Measurements from ENCODE around the gene APMAP.

APMAP gene

DNA sequence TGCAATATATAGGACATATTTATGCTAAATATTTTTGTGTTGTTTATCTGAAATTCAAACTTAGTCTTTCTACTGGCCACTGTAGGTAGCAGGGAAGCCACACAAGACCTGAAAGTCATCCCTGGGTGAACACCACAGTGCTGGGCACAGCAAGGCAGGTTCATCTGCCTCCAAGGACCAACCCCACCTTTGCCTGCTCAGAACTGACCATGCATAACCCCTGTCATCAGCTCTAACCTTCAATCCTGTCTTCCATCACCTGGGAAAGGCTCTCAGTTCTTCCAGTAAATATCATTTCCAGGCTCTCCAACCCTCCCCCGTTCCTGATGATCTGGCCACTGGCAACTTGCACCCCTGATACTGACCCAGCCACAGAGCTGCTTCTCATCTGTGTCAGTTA, 76.1 kb downstream of the APMAP start:
- TF ChIP-seq RAD21 (IDR thresholded peaks at IDR 0.05; ENCODE audit: low read depth), result no peak
- TF ChIP-seq EP300 (IDR thresholded peaks at IDR 0.05; ENCODE audit: borderline replicate concordance), result no peak
- TF ChIP-seq YY1 (IDR thresholded peaks at IDR 0.05; ENCODE audit: low read depth), result no peak
- no peak for TF ChIP-seq CREB1 (IDR thresholded peaks at IDR 0.05; ENCODE audit: low read depth)
- TF ChIP-seq ZBTB7A (IDR thresholded peaks at IDR 0.05; ENCODE audit: low read depth), result no peak
- no peak for TF ChIP-seq TAF1 (IDR thresholded peaks at IDR 0.05; ENCODE audit: low read depth)
- TF ChIP-seq, protein P1, sequence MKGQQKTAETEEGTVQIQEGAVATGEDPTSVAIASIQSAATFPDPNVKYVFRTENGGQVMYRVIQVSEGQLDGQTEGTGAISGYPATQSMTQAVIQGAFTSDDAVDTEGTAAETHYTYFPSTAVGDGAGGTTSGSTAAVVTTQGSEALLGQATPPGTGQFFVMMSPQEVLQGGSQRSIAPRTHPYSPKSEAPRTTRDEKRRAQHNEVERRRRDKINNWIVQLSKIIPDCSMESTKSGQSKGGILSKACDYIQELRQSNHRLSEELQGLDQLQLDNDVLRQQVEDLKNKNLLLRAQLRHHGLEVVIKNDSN (IDR thresholded peaks at IDR 0.05), result no peak

DNA sequence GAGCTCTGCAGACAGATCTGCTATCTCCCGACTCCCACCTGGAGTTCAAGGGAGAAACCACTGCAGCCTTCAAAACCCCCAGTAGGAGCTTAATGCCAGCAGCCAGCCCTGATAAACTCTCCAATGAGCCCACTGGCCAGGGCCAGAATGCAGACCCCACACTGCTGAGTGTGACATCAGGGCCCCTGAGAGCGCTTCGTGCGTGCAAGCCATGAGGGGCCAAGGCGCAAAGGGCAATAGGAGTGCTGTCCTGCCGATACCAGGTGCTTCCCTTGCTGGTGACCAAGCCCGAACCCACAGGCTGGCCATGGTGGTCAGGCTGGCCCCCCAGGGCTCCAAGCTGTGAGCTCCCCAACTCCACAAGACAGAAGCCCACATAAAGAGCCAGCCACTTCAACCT, 76.7 kb downstream of the APMAP start:
- TF ChIP-seq CREB1 (IDR thresholded peaks at IDR 0.05; ENCODE audit: low read depth) (no peak), CEBPB (IDR thresholded peaks at IDR 0.05) (no peak), TEAD4 (IDR thresholded peaks at IDR 0.05) (no peak), EGR1 (IDR thresholded peaks at IDR 0.05) (no peak), EP300 (IDR thresholded peaks at IDR 0.05; ENCODE audit: borderline replicate concordance) (no peak), RAD21 (IDR thresholded peaks at IDR 0.05; ENCODE audit: low read depth) (no peak), TAF1 (IDR thresholded peaks at IDR 0.05; ENCODE audit: low read depth) (no peak), ZBTB7A (IDR thresholded peaks at IDR 0.05; ENCODE audit: low read depth) (no peak)
- TF ChIP-seq, protein P2, sequence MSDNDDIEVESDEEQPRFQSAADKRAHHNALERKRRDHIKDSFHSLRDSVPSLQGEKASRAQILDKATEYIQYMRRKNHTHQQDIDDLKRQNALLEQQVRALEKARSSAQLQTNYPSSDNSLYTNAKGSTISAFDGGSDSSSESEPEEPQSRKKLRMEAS (IDR thresholded peaks at IDR 0.05), result no peak

DNA sequence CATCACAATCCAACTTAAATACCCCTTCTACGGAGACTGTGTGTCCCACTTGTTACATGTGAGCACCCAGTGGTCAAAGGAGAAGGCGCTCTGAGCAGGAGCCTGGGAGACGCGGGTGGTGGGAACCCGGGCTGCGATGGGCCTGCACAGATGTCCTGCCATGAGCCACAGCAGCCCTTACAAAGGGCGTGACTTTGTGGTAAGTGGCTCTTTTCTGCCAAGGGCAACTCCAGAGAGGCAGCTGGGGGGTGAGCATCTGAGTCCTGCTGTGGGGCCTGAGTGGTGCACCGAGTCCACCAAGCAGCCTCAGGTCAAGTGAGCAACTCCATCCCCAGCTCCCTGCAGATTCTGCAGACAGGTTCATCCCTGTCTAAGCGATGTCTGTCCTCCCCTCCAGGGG, 77.1 kb downstream of the APMAP start:
- no peak for TF ChIP-seq EGR1 (IDR thresholded peaks at IDR 0.05)
- TF ChIP-seq, protein P2 (IDR thresholded peaks at IDR 0.05), result no peak
- TF ChIP-seq TCF12 (IDR thresholded peaks at IDR 0.05; ENCODE audit: low read depth), result no peak
- no peak for TF ChIP-seq TEAD4 (IDR thresholded peaks at IDR 0.05)
- TF ChIP-seq, protein P1 (IDR thresholded peaks at IDR 0.05), result no peak
- TF ChIP-seq FOXM1 (IDR thresholded peaks at IDR 0.05; ENCODE audit: borderline replicate concordance, low read depth), result no peak
- no peak for TF ChIP-seq NFIC (IDR thresholded peaks at IDR 0.05)
- TF ChIP-seq TAF1 (IDR thresholded peaks at IDR 0.05; ENCODE audit: low read depth), result no peak
- TF ChIP-seq RAD21 (IDR thresholded peaks at IDR 0.05; ENCODE audit: low read depth), result no peak
- no peak for TF ChIP-seq YY1 (IDR thresholded peaks at IDR 0.05; ENCODE audit: low read depth)
- TF ChIP-seq CEBPB (IDR thresholded peaks at IDR 0.05), result no peak
- TF ChIP-seq CREB1 (IDR thresholded peaks at IDR 0.05; ENCODE audit: low read depth), result no peak
- TF ChIP-seq, protein P3, sequence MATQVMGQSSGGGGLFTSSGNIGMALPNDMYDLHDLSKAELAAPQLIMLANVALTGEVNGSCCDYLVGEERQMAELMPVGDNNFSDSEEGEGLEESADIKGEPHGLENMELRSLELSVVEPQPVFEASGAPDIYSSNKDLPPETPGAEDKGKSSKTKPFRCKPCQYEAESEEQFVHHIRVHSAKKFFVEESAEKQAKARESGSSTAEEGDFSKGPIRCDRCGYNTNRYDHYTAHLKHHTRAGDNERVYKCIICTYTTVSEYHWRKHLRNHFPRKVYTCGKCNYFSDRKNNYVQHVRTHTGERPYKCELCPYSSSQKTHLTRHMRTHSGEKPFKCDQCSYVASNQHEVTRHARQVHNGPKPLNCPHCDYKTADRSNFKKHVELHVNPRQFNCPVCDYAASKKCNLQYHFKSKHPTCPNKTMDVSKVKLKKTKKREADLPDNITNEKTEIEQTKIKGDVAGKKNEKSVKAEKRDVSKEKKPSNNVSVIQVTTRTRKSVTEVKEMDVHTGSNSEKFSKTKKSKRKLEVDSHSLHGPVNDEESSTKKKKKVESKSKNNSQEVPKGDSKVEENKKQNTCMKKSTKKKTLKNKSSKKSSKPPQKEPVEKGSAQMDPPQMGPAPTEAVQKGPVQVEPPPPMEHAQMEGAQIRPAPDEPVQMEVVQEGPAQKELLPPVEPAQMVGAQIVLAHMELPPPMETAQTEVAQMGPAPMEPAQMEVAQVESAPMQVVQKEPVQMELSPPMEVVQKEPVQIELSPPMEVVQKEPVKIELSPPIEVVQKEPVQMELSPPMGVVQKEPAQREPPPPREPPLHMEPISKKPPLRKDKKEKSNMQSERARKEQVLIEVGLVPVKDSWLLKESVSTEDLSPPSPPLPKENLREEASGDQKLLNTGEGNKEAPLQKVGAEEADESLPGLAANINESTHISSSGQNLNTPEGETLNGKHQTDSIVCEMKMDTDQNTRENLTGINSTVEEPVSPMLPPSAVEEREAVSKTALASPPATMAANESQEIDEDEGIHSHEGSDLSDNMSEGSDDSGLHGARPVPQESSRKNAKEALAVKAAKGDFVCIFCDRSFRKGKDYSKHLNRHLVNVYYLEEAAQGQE (IDR thresholded peaks at IDR 0.05; ENCODE audit: low read depth), result no peak
- no peak for TF ChIP-seq ZBTB7A (IDR thresholded peaks at IDR 0.05; ENCODE audit: low read depth)
- TF ChIP-seq EP300 (IDR thresholded peaks at IDR 0.05; ENCODE audit: borderline replicate concordance), result no peak

DNA sequence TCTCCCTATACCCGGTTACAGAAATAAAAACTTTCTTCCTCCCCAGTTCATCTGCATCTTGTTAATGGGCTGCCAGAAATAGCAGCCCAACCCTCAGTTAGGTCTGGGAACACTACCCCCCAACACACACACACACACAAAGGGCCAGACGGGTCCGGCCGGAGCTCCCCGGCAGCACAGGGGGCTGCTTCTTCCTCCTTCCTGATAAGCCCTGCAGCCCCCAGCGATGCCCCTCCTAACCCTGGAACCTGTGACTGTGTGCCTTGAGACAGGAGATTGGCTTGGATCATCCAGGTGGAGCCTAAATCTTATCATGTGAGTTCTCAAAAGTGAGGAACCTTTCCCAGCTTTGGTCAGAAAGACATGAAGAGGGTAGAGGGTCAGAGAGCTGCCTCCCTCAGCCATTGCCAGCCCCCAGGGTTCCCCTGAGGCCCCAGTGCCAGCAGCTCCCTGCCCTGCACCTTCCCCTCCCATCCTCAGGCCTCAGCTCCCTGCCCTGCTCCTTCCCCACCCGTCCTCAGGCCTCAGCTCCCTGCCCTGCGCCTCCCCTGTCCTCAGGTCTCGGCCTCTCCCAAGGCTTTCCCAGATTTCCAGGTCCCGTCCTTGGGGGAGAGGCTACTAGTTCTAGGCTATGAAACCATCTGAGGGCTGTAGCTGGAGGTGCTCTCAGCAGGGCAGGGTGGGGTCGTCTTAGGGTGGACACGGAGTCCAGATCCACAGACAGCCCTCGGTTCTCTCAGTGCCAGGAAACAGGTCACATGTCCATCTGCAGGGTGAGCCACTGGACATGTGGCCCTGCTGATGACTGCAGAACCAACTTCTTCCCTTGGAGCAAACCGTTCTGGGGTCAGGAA, 77.9 kb downstream of the APMAP start:
- no peak for TF ChIP-seq NFIC (IDR thresholded peaks at IDR 0.05)
- TF ChIP-seq TCF12 (IDR thresholded peaks at IDR 0.05; ENCODE audit: low read depth), result no peak
- TF ChIP-seq, protein P1 (IDR thresholded peaks at IDR 0.05), result no peak
- TF ChIP-seq, protein P2 (IDR thresholded peaks at IDR 0.05), result no peak
- TF ChIP-seq RAD21 (IDR thresholded peaks at IDR 0.05; ENCODE audit: low read depth), result no peak
- TF ChIP-seq, protein P3 (IDR thresholded peaks at IDR 0.05; ENCODE audit: low read depth), result no peak
- no peak for TF ChIP-seq EP300 (IDR thresholded peaks at IDR 0.05; ENCODE audit: borderline replicate concordance)
- no peak for TF ChIP-seq TAF1 (IDR thresholded peaks at IDR 0.05; ENCODE audit: low read depth)
- no peak for TF ChIP-seq FOXM1 (IDR thresholded peaks at IDR 0.05; ENCODE audit: borderline replicate concordance, low read depth)
- TF ChIP-seq EGR1 (IDR thresholded peaks at IDR 0.05), result no peak
- TF ChIP-seq CEBPB (IDR thresholded peaks at IDR 0.05), result no peak
- no peak for TF ChIP-seq ZBTB7A (IDR thresholded peaks at IDR 0.05; ENCODE audit: low read depth)
- TF ChIP-seq YY1 (IDR thresholded peaks at IDR 0.05; ENCODE audit: low read depth), result no peak
- TF ChIP-seq TEAD4 (IDR thresholded peaks at IDR 0.05), result no peak
- TF ChIP-seq CREB1 (IDR thresholded peaks at IDR 0.05; ENCODE audit: low read depth), result no peak

Data from Ishikawa (cell line).